ENCODE results near the gene INO80. TPM values are rescaled to one million over a fixed set of nuclear protein-coding genes. Genes with fewer than 3 reads are reported as not detected.

Gene INO80
- total RNA-seq, 1 experiment from 2014 or later: 38.4 TPM

DNA sequence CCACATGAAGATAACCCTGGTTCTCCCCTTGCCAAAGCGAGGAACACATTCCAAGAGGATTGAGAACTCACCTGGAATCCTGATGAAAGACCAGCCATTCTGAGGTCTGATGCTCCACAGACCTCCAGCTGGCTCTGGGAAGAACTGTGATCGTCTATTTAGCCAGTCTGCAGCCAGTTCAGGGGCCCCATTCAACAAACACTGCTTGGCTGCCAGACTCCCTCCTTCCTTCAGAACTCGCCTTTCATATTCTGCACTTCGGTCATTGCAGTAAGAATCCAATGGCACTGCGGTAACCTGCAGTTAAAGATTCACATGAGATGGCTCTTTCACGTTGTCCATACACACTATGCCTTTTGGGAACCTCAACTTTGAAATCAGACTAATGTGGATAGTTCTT, 95.3 kb downstream of the INO80 start:
- CTCF ChIA-PET: no interaction called here
- ATAC-seq (no peak), DNase-seq (no peak)
- H3F3A ChIP-seq (ENCODE audit: low read length, unreplicated experiment): no peaks in the 10 kb centered on the region
- BruUV-seq (replicated peaks): no TSS peak
- no peaks in the 10 kb centered on the region for H4K20me1 ChIP-seq (ENCODE audit: low read length)
- H3K9me3 ChIP-seq (ENCODE audit: low read length): no peaks in the 10 kb centered on the region
- intact Hi-C loops (cut with micrococcal nuclease): loop anchor here (10.0 kb wide), 1 partner anchor 164 kb away; no protein-coding TSS in a partner anchor
- peaks cover 14% of the 10 kb centered on the region for H3K4me1 ChIP-seq (ENCODE audit: insufficient read depth, low read length)
- no peaks in the 10 kb centered on the region for H3K27me3 ChIP-seq (ENCODE audit: low read length)
- 0 out of 2 replicates have a peak, but pooled peaks cover 8% of the 10 kb centered on the region for H3K79me2 ChIP-seq (ENCODE audit: low read length)
- no peak overlapping the region for H3K27ac ChIP-seq (ENCODE audit: low read length)
- peaks cover 48% of the 10 kb centered on the region for H3K36me3 ChIP-seq (ENCODE audit: low read depth, low read length)
- no peak for TF ChIP-seq EZH2 (IDR thresholded peaks at IDR 0.05; ENCODE audit: low read length, unreplicated experiment)
- no peak for TF ChIP-seq EZH2phosphoT487 (IDR thresholded peaks at IDR 0.05; ENCODE audit: borderline replicate concordance, low read length)
- TF ChIP-seq, protein P1, sequence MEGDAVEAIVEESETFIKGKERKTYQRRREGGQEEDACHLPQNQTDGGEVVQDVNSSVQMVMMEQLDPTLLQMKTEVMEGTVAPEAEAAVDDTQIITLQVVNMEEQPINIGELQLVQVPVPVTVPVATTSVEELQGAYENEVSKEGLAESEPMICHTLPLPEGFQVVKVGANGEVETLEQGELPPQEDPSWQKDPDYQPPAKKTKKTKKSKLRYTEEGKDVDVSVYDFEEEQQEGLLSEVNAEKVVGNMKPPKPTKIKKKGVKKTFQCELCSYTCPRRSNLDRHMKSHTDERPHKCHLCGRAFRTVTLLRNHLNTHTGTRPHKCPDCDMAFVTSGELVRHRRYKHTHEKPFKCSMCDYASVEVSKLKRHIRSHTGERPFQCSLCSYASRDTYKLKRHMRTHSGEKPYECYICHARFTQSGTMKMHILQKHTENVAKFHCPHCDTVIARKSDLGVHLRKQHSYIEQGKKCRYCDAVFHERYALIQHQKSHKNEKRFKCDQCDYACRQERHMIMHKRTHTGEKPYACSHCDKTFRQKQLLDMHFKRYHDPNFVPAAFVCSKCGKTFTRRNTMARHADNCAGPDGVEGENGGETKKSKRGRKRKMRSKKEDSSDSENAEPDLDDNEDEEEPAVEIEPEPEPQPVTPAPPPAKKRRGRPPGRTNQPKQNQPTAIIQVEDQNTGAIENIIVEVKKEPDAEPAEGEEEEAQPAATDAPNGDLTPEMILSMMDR (conservative IDR thresholded peaks at IDR 0.05; ENCODE audit: low read depth, low read length): no peak
- H2AFZ ChIP-seq (ENCODE audit: low read length): no peak overlapping the region
- no peak overlapping the region for H3K9ac ChIP-seq (ENCODE audit: low read length)
- POLR2A ChIA-PET (ENCODE audit: unreplicated experiment): no interaction called here
- H3K4me2 ChIP-seq (ENCODE audit: low read length): no peak overlapping the region
- no peak overlapping the region for H3K4me3 ChIP-seq (ENCODE audit: low read length)
- no peaks in the 10 kb centered on the region for H3K9me2 ChIP-seq (replicated peaks; ENCODE audit: low read length)

DNA sequence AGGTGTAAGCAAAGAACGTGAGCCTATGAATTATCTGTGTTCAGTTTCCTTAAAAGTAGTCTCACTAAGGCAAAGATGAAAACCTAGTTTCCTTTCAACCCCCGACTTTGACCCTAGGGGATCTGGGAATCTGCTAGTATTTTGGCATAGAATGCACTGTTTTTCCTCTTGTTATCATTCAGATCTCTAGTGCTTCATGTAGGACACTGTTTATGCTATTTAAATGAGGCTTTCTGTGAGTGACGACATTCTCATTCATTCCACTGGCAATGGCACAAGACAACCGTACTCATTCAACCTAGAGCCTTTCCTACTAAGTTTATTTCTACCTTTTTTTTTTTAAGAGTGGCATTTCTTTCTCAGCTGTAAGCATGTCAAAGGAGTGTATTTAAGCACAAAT, 95.8 kb downstream of the INO80 start:
- peaks cover 14% of the 10 kb centered on the region for H3K4me1 ChIP-seq (ENCODE audit: insufficient read depth, low read length)
- no TSS peak for BruUV-seq (replicated peaks)

DNA sequence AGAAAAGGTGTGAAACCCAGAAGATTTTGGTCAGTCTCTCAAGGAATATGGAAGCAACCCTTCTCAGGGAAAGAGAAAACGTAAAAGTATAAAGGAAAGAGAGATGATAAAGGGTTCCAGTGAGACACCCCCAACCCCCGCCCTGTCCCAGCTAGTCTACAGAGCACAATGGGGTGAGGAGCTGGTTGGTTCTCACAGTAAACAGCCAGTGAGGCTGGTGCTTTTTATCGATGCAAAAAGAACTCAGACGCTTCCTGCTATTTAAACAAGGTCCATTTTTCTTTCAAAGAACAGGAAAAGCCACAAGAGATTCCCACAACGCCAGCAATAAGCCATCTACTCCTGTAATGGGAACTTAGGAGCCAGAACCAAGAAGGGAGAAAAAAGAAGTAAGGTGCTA, 96.9 kb downstream of the INO80 start:
- H3K27me3 ChIP-seq (ENCODE audit: low read length): no peaks in the 10 kb centered on the region
- H3K4me2 ChIP-seq (ENCODE audit: low read length): no peak overlapping the region
- BruUV-seq (replicated peaks): no TSS peak
- TF ChIP-seq, protein P1 (conservative IDR thresholded peaks at IDR 0.05; ENCODE audit: low read depth, low read length): no peak
- TF ChIP-seq EZH2phosphoT487 (IDR thresholded peaks at IDR 0.05; ENCODE audit: borderline replicate concordance, low read length) (no peak), EZH2 (IDR thresholded peaks at IDR 0.05; ENCODE audit: low read length, unreplicated experiment) (no peak)
- H2AFZ ChIP-seq (ENCODE audit: low read length): no peak overlapping the region
- H3K4me1 ChIP-seq (ENCODE audit: insufficient read depth, low read length): peaks cover 14% of the 10 kb centered on the region
- no peaks in the 10 kb centered on the region for H3K9me3 ChIP-seq (ENCODE audit: low read length)
- ChIA-PET POLR2A (ENCODE audit: unreplicated experiment) (no interaction called here), CTCF (interaction anchor here (0.5 to 1.9 kb wide), 7 partner anchors 44 to 430 kb away, joined by 3 to 17 read pairs (median 6); no protein-coding TSS in a partner anchor)
- H3K4me3 ChIP-seq (ENCODE audit: low read length): no peak overlapping the region
- no peak overlapping the region for H3K9ac ChIP-seq (ENCODE audit: low read length)
- H3K79me2 ChIP-seq (ENCODE audit: low read length): 0 out of 2 replicates have a peak, but pooled peaks cover 8% of the 10 kb centered on the region
- DNase-seq: no peak
- H3K27ac ChIP-seq (ENCODE audit: low read length): no peak overlapping the region
- no peaks in the 10 kb centered on the region for H4K20me1 ChIP-seq (ENCODE audit: low read length)
- no peak for ATAC-seq
- H3F3A ChIP-seq (ENCODE audit: low read length, unreplicated experiment): no peaks in the 10 kb centered on the region
- intact Hi-C loops (cut with micrococcal nuclease): loop anchor here (2.0 to 5.0 kb wide), 2 partner anchors 38 to 162 kb away; no protein-coding TSS in a partner anchor
- H3K9me2 ChIP-seq (replicated peaks; ENCODE audit: low read length): no peaks in the 10 kb centered on the region
- peaks cover 50% of the 10 kb centered on the region for H3K36me3 ChIP-seq (ENCODE audit: low read depth, low read length)

More for the DNA sequence above, 95.8 kb downstream of the INO80 start:
- no peak for DNase-seq
- TF ChIP-seq, protein P1 (conservative IDR thresholded peaks at IDR 0.05; ENCODE audit: low read depth, low read length): no peak
- TF ChIP-seq EZH2 (IDR thresholded peaks at IDR 0.05; ENCODE audit: low read length, unreplicated experiment): no peak
- no peak for TF ChIP-seq EZH2phosphoT487 (IDR thresholded peaks at IDR 0.05; ENCODE audit: borderline replicate concordance, low read length)
- H3K27ac ChIP-seq (ENCODE audit: low read length): no peak overlapping the region
- H3K9me3 ChIP-seq (ENCODE audit: low read length): no peaks in the 10 kb centered on the region
- POLR2A ChIA-PET (ENCODE audit: unreplicated experiment): no interaction called here
- peaks cover 47% of the 10 kb centered on the region for H3K36me3 ChIP-seq (ENCODE audit: low read depth, low read length)
- no peaks in the 10 kb centered on the region for H4K20me1 ChIP-seq (ENCODE audit: low read length)
- ATAC-seq: no peak
- H3F3A ChIP-seq (ENCODE audit: low read length, unreplicated experiment): no peaks in the 10 kb centered on the region
- H3K79me2 ChIP-seq (ENCODE audit: low read length): 0 out of 2 replicates have a peak, but pooled peaks cover 8% of the 10 kb centered on the region
- no peak overlapping the region for H3K4me3 ChIP-seq (ENCODE audit: low read length)
- no peaks in the 10 kb centered on the region for H3K9me2 ChIP-seq (replicated peaks; ENCODE audit: low read length)
- intact Hi-C loops (cut with micrococcal nuclease): loop anchor here (10.0 kb wide), 1 partner anchor 164 kb away; no protein-coding TSS in a partner anchor
- CTCF ChIA-PET: no interaction called here
- H3K27me3 ChIP-seq (ENCODE audit: low read length): no peaks in the 10 kb centered on the region
- H3K4me2 ChIP-seq (ENCODE audit: low read length): no peak overlapping the region
- H2AFZ ChIP-seq (ENCODE audit: low read length): no peak overlapping the region
- H3K9ac ChIP-seq (ENCODE audit: low read length): no peak overlapping the region
